Keratinocyte (primary cell): ENCODE measurements around the gene LHFPL6. TPM values are rescaled to one million over a fixed set of nuclear protein-coding genes. Genes with fewer than 3 reads are reported as not detected.

Experiments used
- DNase-seq: peaks from one replicate; pipeline ENCODE4 v3.0.0-alpha.2; 2011; ENCODE audit warnings: low read depth, missing footprints, low spot score
- FAIRE-seq: peaks from 2 replicates; lab custom pipeline; 2011; peaks lifted over from hg19 to GRCh38; lab: Jason Lieb, UNC
- H2AFZ ChIP-seq: 2 replicates; pipeline ENCODE4 v1.6.0; 2012; ENCODE audit warnings: low read length, control low read depth, inconsistent platforms; ENCODE audit not compliant: control insufficient read depth
- H3K27ac ChIP-seq: 2 replicates; pipeline ENCODE4 v1.5.1; 2011; ENCODE audit warnings: low read length; ENCODE audit not compliant: control insufficient read depth, insufficient read depth
- H3K27me3 ChIP-seq: 3 replicates; pipeline ENCODE4 v1.6.0; 2011; ENCODE audit warnings: low read length; ENCODE audit not compliant: control insufficient read depth, insufficient read depth; ENCODE audit errors: extremely low read depth
- H3K36me3 ChIP-seq, 2 experiments: 2 replicates in 1 of 2; 3 replicates in 1 of 2; pipeline ENCODE4 v1.5.1; 2011; ENCODE audit warnings: low read length in 2 of 2, mild to moderate bottlenecking in 1 of 2; ENCODE audit not compliant: control insufficient read depth in 2 of 2, insufficient read depth in 2 of 2; ENCODE audit errors: extremely low read depth in 1 of 2
- H3K4me1 ChIP-seq: 3 replicates; pipeline ENCODE4 v1.5.1; 2011; ENCODE audit warnings: low read length; ENCODE audit not compliant: control insufficient read depth, insufficient read depth; ENCODE audit errors: extremely low read depth
- H3K4me2 ChIP-seq: 3 replicates; pipeline ENCODE4 v1.6.0; 2011; ENCODE audit warnings: low read depth, low read length; ENCODE audit not compliant: control insufficient read depth, insufficient read depth; ENCODE audit errors: extremely low read depth
- H3K4me3 ChIP-seq, 3 experiments: fragments of 200-600 bp in 1 of 3; sonication (generic) in 1 of 3; 2 replicates in 2 of 3; 3 replicates in 1 of 3; pipeline ENCODE4 v1.5.1; 2011 to 2016; ENCODE audit warnings: low read length in 3 of 3, mild to moderate bottlenecking in 3 of 3, control low read depth in 2 of 3, inconsistent platforms in 1 of 3, low read depth in 1 of 3, mixed read lengths in 1 of 3, mixed run types in 1 of 3, moderate library complexity in 1 of 3; ENCODE audit not compliant: control insufficient read depth in 2 of 3, insufficient read depth in 2 of 3; ENCODE audit errors: extremely low read depth in 1 of 3
- H3K79me2 ChIP-seq: 2 replicates; pipeline ENCODE4 v1.6.0; 2012; ENCODE audit warnings: low read length; ENCODE audit not compliant: control insufficient read depth, insufficient read depth
- H3K9ac ChIP-seq: 3 replicates; pipeline ENCODE4 v1.6.0; 2011; ENCODE audit warnings: low read length; ENCODE audit not compliant: control insufficient read depth, insufficient read depth; ENCODE audit errors: extremely low read depth
- H3K9me1 ChIP-seq: 3 replicates; pipeline ENCODE4 v1.6.0; 2011; ENCODE audit warnings: low read length; ENCODE audit not compliant: control insufficient read depth, insufficient read depth; ENCODE audit errors: extremely low read depth
- H3K9me3 ChIP-seq: 2 replicates; pipeline ENCODE4 v1.5.1; 2012; ENCODE audit warnings: low read depth, low read length; ENCODE audit not compliant: control insufficient read depth
- H4K20me1 ChIP-seq: 3 replicates; pipeline ENCODE4 v1.6.0; 2011; ENCODE audit warnings: low read length; ENCODE audit not compliant: control insufficient read depth, insufficient read depth; ENCODE audit errors: extremely low read depth
- CTCF ChIP-seq, 3 experiments: IDR thresholded peaks in 1 of 3; conservative IDR thresholded peaks in 1 of 3; optimal IDR thresholded peaks in 1 of 3; 2 replicates in 2 of 3; 3 replicates in 1 of 3; pipeline versions ENCODE3 to v1.5.1; 2011; ENCODE audit warnings: low read length in 3 of 3, mild to moderate bottlenecking in 3 of 3, moderate library complexity in 2 of 3, control low read depth in 1 of 3, inconsistent platforms in 1 of 3; ENCODE audit not compliant: insufficient read depth in 2 of 3; ENCODE audit errors: extremely low read depth in 1 of 3
- EZH2 ChIP-seq: IDR thresholded peaks from one replicate; pipeline ENCODE4 v1.6.1; 2012; ENCODE audit warnings: inconsistent platforms, mild to moderate bottlenecking, low read length, moderate library complexity
- dilution Hi-C: fragments of 300-500 bp; cut with MboI; formaldehyde crosslinking; loops from one replicate; pipeline ENCODE4 v1.7.0; 2020; ENCODE audit warnings: low sequenced_read_pairs; ENCODE audit not compliant: extremely low pct_ligation_motif_present
- polyA plus RNA-seq, 5 experiments: library from polyadenylated mRNA; depleted of rRNA in 3 of 5; stranded (reverse) in 3 of 5; stranded (forward) in 1 of 5; unstranded in 1 of 5; fragments of >200 nt; gene quantifications; 1 replicate in 1 of 5; 2 replicates in 3 of 5; 3 replicates in 1 of 5; pipeline versions ENCODE4 v1.2.1 to v1.2.3, GENCODE V29; 2011 to 2012; ENCODE audit warnings: missing spikeins in 2 of 5, low read depth in 1 of 5, low replicate concordance in 1 of 5

Gene LHFPL6
- polyA plus RNA-seq, 1 donor (not counting 4 experiments of a cell fraction or from before 2014, with no cell fraction given) = 15.8 TPM

- Histone ChIP-seq H3K9me1 (no peaks in the 10 kb centered on the region), H3K4me2 (no peak overlapping the region), H3K36me3 (no peaks in the 10 kb centered on the region), H2AFZ (no peak overlapping the region), H3K79me2 (no peaks in the 10 kb centered on the region), H3K4me3 (no peak overlapping the region), H3K27me3 (no peaks in the 10 kb centered on the region), H3K9me3 (no peaks in the 10 kb centered on the region), H3K9ac (no peak overlapping the region), H3K27ac (no peak overlapping the region), H3K4me1 (no peaks in the 10 kb centered on the region), H4K20me1 (no peaks in the 10 kb centered on the region)
- FAIRE-seq = no peak
- dilution Hi-C loops = no loop called here
- TF ChIP-seq CTCF (optimal IDR thresholded peaks at IDR 0.05 in 1 of 3, IDR thresholded peaks at IDR 0.05 in 1 of 3, conservative IDR thresholded peaks at IDR 0.05 in 1 of 3; ENCODE audit: extremely low read depth in 1 of 3, insufficient read depth in 2 of 3, low read length in 3 of 3) = no peak
- no peak for TF ChIP-seq EZH2
- no peak for DNase-seq
These were observed 272.5 kb downstream of the LHFPL6 start for GRCh38 chr13:39330504-39330903.

- no peak for FAIRE-seq
- no peaks in the 10 kb centered on the region for H3K9me1 ChIP-seq
- no peaks in the 10 kb centered on the region for H4K20me1 ChIP-seq
- no peak overlapping the region for H3K9ac ChIP-seq
- H3K4me2 ChIP-seq = no peak overlapping the region
- no peaks in the 10 kb centered on the region for H3K36me3 ChIP-seq
- no peak overlapping the region for H3K4me3 ChIP-seq
- H3K27ac ChIP-seq = no peak overlapping the region
- no peaks in the 10 kb centered on the region for H3K27me3 ChIP-seq
- H3K4me1 ChIP-seq = no peaks in the 10 kb centered on the region
- TF ChIP-seq CTCF (optimal IDR thresholded peaks at IDR 0.05 in 1 of 3, IDR thresholded peaks at IDR 0.05 in 1 of 3, conservative IDR thresholded peaks at IDR 0.05 in 1 of 3; ENCODE audit: extremely low read depth in 1 of 3, insufficient read depth in 2 of 3, low read length in 3 of 3) = no peak
- TF ChIP-seq EZH2 = no peak
- H3K9me3 ChIP-seq = no peaks in the 10 kb centered on the region
- H2AFZ ChIP-seq = no peak overlapping the region
- no peaks in the 10 kb centered on the region for H3K79me2 ChIP-seq
- DNase-seq = no peak
- dilution Hi-C loops = no loop called here
These were observed 273.8 kb downstream of the LHFPL6 start for GRCh38 chr13:39329182-39329639.
